Kasumi-1 (cell line): ENCODE data around the gene PHC3.

Experiments
- DNase-seq, 2 experiments: peaks; one replicate each; lab custom pipeline; 2025; lab: John Stamatoyannopoulos, UW

PHC3 gene

GRCh38 chr3:170043506-170043905, 138.0 kb downstream of the PHC3 start:
- no peak for DNase-seq

- no peak for DNase-seq
These were observed 141.1 kb downstream of the PHC3 start for GRCh38 chr3:170040418-170040817.

- peak in 1 of 2 experiments; percentile 30 for DNase-seq
These were observed 143.0 kb downstream of the PHC3 start for GRCh38 chr3:170038434-170039110.
